Measurements from ENCODE around the gene THOC7. TPM values are rescaled to one million over a fixed set of nuclear protein-coding genes. Genes with fewer than 3 reads are reported as not detected.

Gene THOC7
- total RNA-seq, 1 donor = 68.0 TPM

Small RNA genes lying within 50 kb of the gene (small RNA-seq; reads per million reads assigned to genes)
- gene SCAANT1 = not detected

Other genes starting within 250 kb of the THOC7 start
- not detected in 2 replicates for gene SNTN, start 211.1 kb downstream of the THOC7 start, total RNA-seq (ENCODE audit: low replicate concordance)
- not detected in 2 replicates for gene C3orf49, start 44.5 kb downstream of the THOC7 start, total RNA-seq (ENCODE audit: low replicate concordance)
- 8.6 and 21.0 TPM in 2 replicates for gene ATXN7, start 62 bp upstream of the THOC7 start, total RNA-seq (ENCODE audit: low replicate concordance)
- gene SCAANT1, start 48.6 kb upstream of the THOC7 start, total RNA-seq (ENCODE audit: low replicate concordance) = not detected in 2 replicates
- 67.1 and 72.8 TPM in 2 replicates for gene PSMD6, start 159.7 kb upstream of the THOC7 start, total RNA-seq (ENCODE audit: low replicate concordance)